Fibroblast of lung (primary cell): ENCODE results near the gene TNNI3K. TPM values are rescaled to one million over a fixed set of nuclear protein-coding genes. Genes with fewer than 3 reads are reported as not detected.

Source experiments
- DNase-seq, 2 donors: peaks; one replicate each; pipeline versions ENCODE4 v3.0.0 to v3.0.0-alpha.2; 2010; ENCODE audit warnings: low read depth in 2 of 2
- H2AFZ ChIP-seq: 2 replicates; pipeline ENCODE4 v1.5.1; 2012; ENCODE audit warnings: low read length, control low read depth, inconsistent platforms
- H3K27ac ChIP-seq: 2 replicates; pipeline ENCODE4 v1.5.1; 2011; ENCODE audit warnings: low read length, control low read depth; ENCODE audit not compliant: insufficient read depth
- H3K27me3 ChIP-seq: 2 replicates; pipeline ENCODE4 v1.5.1; 2011; ENCODE audit warnings: mild to moderate bottlenecking, low read length; ENCODE audit not compliant: control insufficient read depth, insufficient read depth
- H3K36me3 ChIP-seq: 2 replicates; pipeline ENCODE4 v1.5.1; 2011; ENCODE audit warnings: low read length; ENCODE audit not compliant: control insufficient read depth, insufficient read depth
- H3K4me1 ChIP-seq: 2 replicates; pipeline ENCODE4 v1.5.1; 2011; ENCODE audit warnings: low read length; ENCODE audit not compliant: control insufficient read depth, insufficient read depth; ENCODE audit errors: extremely low read depth
- H3K4me2 ChIP-seq: 2 replicates; pipeline ENCODE4 v1.5.1; 2011; ENCODE audit warnings: low read length, control low read depth; ENCODE audit not compliant: insufficient read depth; ENCODE audit errors: extremely low read depth
- H3K4me3 ChIP-seq, 4 experiments: fragments of 200-600 bp in 1 of 4; sonication (generic) in 1 of 4; replicated peaks in 1 of 4; 2 replicates each; pipeline ENCODE4 v1.5.1; 2011 to 2016; ENCODE audit warnings: low read length in 4 of 4, low read depth in 3 of 4, mild to moderate bottlenecking in 3 of 4, control low read depth in 2 of 4, inconsistent platforms in 1 of 4, mixed read lengths in 1 of 4; ENCODE audit not compliant: insufficient read depth in 1 of 4; ENCODE audit errors: control extremely low read depth in 1 of 4
- H3K79me2 ChIP-seq: 2 replicates; pipeline ENCODE4 v1.5.1; 2012; ENCODE audit warnings: mild to moderate bottlenecking, low read length, inconsistent platforms; ENCODE audit not compliant: control insufficient read depth, insufficient read depth
- H3K9ac ChIP-seq: 2 replicates; pipeline ENCODE4 v1.5.1; 2011; ENCODE audit warnings: mild to moderate bottlenecking, low read length, control low read depth; ENCODE audit not compliant: insufficient read depth
- H3K9me3 ChIP-seq: 2 replicates; pipeline ENCODE4 v1.5.1; 2012; ENCODE audit warnings: low read depth, low read length; ENCODE audit not compliant: control insufficient read depth, insufficient read depth
- H4K20me1 ChIP-seq: 2 replicates; pipeline ENCODE4 v1.5.1; 2011; ENCODE audit warnings: low read length; ENCODE audit not compliant: control insufficient read depth, insufficient read depth; ENCODE audit errors: extremely low read depth
- EZH2 ChIP-seq: IDR thresholded peaks from 2 replicates; pipeline ENCODE4 v1.5.1; 2012; ENCODE audit warnings: low read length, control low read depth, mild to moderate bottlenecking; ENCODE audit errors: missing control alignments
- polyA plus RNA-seq, 2 donors: library from polyadenylated mRNA; depleted of rRNA in 1 of 2; stranded (reverse) in 1 of 2; unstranded in 1 of 2; fragments of >200 nt; gene quantifications; 2 replicates each; pipeline ENCODE4 v1.2.1, GENCODE V29; 2011 to 2012; ENCODE audit warnings: missing spikeins in 1 of 2
- total RNA-seq: library from RNA; depleted of rRNA; stranded (reverse); fragments of >200 nt; gene quantifications from 2 replicates; pipeline ENCODE4 v1.2.1, GENCODE V29; 2014
- TF ChIP-seq, protein P1 (sequence below), 2 donors: IDR thresholded peaks in 1 of 2; conservative IDR thresholded peaks in 1 of 2; 1 replicate in 1 of 2; 2 replicates in 1 of 2; pipeline ENCODE4 v1.5.1; 2011 to 2012; ENCODE audit warnings: low read length in 2 of 2, control low read depth in 1 of 2, inconsistent platforms in 1 of 2, low read depth in 1 of 2, mild to moderate bottlenecking in 1 of 2

Gene TNNI3K
- total and polyA plus RNA-seq, 2 donors (not counting 1 experiment from before 2014, with no cell fraction given): 0.66 to 0.91 TPM

DNA sequence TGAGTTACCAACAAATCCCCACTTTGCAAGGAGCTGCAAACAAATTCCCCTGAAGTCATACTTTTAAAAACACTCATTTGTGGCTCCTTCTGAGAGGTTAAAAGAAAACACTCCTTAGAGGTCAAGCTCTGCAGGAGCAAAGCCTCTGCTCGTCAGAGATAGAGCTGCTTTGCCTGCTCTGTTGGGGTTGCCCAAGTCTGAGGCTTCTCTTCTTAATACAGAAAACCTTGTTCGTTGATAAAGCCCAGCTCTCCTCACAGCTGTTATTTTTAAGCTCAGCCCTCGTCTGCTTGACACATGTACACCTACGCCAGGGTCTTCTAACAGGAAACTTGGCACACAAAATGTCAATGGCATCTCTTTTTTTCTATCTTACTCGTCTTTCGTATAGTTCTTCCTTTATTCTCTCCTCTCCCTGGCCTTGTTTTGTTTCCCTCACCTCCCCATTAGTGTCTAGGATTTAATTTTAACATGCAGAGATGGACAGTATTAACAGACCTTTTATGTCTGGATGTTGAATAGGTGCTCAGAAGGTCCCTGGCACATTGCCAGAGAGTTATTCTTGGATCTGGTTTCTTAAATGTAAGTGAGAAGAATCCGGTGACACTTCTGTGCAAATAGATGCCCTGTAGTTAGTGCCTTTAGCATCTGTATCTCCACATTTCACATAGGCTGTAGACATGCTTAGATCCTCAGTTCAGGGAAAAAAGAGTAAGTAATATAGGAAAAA is 191.2 kb downstream of the TNNI3K start:
- DNase-seq: peak; percentile 0 to 14
- no peaks in the 10 kb centered on the region for H3K9me3 ChIP-seq

DNA sequence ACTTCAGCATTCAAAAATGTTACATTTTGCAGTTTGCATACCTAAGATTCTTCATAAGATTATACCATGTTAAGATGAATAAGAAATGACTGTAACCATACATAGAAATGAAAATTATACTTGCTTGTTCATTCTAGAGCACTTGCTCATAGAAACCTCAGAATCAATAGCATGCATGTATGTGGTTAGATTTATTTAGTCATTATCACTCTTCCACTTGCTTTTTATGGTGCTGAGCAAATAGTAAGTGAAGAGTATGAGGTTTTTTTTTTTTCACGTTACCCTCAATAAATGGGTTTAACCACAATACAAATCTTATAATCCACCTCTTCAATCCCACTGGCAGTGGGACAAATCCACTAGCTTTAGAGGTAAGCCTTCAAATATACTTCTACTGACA is 192.5 kb downstream of the TNNI3K start:
- Histone ChIP-seq H3K4me1 (no peaks in the 10 kb centered on the region), H3K9ac (no peak overlapping the region), H3K79me2 (no peaks in the 10 kb centered on the region), H3K36me3 (no peaks in the 10 kb centered on the region), H3K4me2 (no peak overlapping the region), H3K27ac (no peak overlapping the region), H3K4me3 (no peak overlapping the region), H3K27me3 (no peaks in the 10 kb centered on the region), H4K20me1 (no peaks in the 10 kb centered on the region), H3K9me3 (no peaks in the 10 kb centered on the region), H2AFZ (no peak overlapping the region)
- no peak for TF ChIP-seq EZH2
- TF ChIP-seq, protein P1, sequence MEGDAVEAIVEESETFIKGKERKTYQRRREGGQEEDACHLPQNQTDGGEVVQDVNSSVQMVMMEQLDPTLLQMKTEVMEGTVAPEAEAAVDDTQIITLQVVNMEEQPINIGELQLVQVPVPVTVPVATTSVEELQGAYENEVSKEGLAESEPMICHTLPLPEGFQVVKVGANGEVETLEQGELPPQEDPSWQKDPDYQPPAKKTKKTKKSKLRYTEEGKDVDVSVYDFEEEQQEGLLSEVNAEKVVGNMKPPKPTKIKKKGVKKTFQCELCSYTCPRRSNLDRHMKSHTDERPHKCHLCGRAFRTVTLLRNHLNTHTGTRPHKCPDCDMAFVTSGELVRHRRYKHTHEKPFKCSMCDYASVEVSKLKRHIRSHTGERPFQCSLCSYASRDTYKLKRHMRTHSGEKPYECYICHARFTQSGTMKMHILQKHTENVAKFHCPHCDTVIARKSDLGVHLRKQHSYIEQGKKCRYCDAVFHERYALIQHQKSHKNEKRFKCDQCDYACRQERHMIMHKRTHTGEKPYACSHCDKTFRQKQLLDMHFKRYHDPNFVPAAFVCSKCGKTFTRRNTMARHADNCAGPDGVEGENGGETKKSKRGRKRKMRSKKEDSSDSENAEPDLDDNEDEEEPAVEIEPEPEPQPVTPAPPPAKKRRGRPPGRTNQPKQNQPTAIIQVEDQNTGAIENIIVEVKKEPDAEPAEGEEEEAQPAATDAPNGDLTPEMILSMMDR (conservative IDR thresholded peaks at IDR 0.05 in 1 of 2, IDR thresholded peaks at IDR 0.05 in 1 of 2; ENCODE audit: low read depth in 1 of 2, low read length in 2 of 2): no peak
- DNase-seq: peak in 1 of 2 donors; percentile 88

More for the DNA sequence above, 191.2 kb downstream of the TNNI3K start:
- Histone ChIP-seq H3K4me1 (no peaks in the 10 kb centered on the region), H2AFZ (peak overlapping the region; percentile 24), H4K20me1 (no peaks in the 10 kb centered on the region), H3K27ac (no peak overlapping the region), H3K4me2 (peak overlapping the region; percentile 4), H3K36me3 (no peaks in the 10 kb centered on the region), H3K9ac (no peak overlapping the region), H3K79me2 (no peaks in the 10 kb centered on the region), H3K27me3 (no peaks in the 10 kb centered on the region), H3K4me3 (peak overlapping the region in 1 of 4 experiments; percentile 28)
- TF ChIP-seq, protein P1 (conservative IDR thresholded peaks at IDR 0.05 in 1 of 2, IDR thresholded peaks at IDR 0.05 in 1 of 2; ENCODE audit: low read depth in 1 of 2, low read length in 2 of 2): no peak
- TF ChIP-seq EZH2: no peak

DNA sequence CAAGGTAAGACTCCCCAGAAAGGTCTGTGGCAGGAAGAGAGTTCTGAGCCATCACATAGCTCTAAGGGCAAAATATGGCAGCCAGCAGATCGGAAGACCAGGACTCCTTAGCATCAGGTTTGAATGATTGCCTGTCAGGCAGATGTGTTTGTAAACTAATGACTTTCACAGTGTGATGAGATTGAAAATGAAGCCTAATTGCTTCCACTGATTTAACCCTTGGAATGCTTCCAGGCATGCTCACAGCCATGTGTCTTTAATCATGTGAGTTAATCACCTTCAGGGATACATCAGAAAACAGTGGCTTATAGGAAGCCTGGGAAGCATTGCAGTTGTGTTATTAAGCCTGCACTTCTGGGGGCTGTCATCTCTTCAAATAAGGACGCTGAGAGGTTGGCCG is 194.4 kb downstream of the TNNI3K start:
- H3K9ac ChIP-seq: no peak overlapping the region
- H2AFZ ChIP-seq: no peak overlapping the region
- no peaks in the 10 kb centered on the region for H3K27me3 ChIP-seq
- TF ChIP-seq EZH2: no peak
- TF ChIP-seq, protein P1 (conservative IDR thresholded peaks at IDR 0.05 in 1 of 2, IDR thresholded peaks at IDR 0.05 in 1 of 2; ENCODE audit: low read depth in 1 of 2, low read length in 2 of 2): no peak
- H3K79me2 ChIP-seq: no peaks in the 10 kb centered on the region
- no peak overlapping the region for H3K4me2 ChIP-seq
- no peaks in the 10 kb centered on the region for H3K4me1 ChIP-seq
- H3K9me3 ChIP-seq: no peaks in the 10 kb centered on the region
- H3K27ac ChIP-seq: no peak overlapping the region
- no peaks in the 10 kb centered on the region for H3K36me3 ChIP-seq
- H3K4me3 ChIP-seq: no peak overlapping the region
- no peak for DNase-seq
- no peaks in the 10 kb centered on the region for H4K20me1 ChIP-seq
